GM12865 (cell line): ENCODE results near the gene PPP4R2.
A peak's percentile ranks its signal among the peaks of the same experiment; 100 is the strongest.

Experiments used
- DNase-seq: peaks from one replicate; pipeline ENCODE4 v3.0.0; 2010; ENCODE audit warnings: low read depth
- H3K4me3 ChIP-seq: 2 replicates; pipeline ENCODE4 v1.5.1; 2011; ENCODE audit warnings: mild to moderate bottlenecking, low read depth, low read length, control low read depth
- TF ChIP-seq, protein P1 (sequence below): IDR thresholded peaks from 2 replicates; pipeline ENCODE4 v1.5.1; 2011; ENCODE audit warnings: low read length, control low read depth, low read depth, inconsistent platforms; ENCODE audit not compliant: insufficient read depth; ENCODE audit errors: missing control alignments

The PPP4R2 gene

GRCh38 chr3:73045391-73045790 is 48.8 kb downstream of the PPP4R2 start:
- TF ChIP-seq, protein P1, sequence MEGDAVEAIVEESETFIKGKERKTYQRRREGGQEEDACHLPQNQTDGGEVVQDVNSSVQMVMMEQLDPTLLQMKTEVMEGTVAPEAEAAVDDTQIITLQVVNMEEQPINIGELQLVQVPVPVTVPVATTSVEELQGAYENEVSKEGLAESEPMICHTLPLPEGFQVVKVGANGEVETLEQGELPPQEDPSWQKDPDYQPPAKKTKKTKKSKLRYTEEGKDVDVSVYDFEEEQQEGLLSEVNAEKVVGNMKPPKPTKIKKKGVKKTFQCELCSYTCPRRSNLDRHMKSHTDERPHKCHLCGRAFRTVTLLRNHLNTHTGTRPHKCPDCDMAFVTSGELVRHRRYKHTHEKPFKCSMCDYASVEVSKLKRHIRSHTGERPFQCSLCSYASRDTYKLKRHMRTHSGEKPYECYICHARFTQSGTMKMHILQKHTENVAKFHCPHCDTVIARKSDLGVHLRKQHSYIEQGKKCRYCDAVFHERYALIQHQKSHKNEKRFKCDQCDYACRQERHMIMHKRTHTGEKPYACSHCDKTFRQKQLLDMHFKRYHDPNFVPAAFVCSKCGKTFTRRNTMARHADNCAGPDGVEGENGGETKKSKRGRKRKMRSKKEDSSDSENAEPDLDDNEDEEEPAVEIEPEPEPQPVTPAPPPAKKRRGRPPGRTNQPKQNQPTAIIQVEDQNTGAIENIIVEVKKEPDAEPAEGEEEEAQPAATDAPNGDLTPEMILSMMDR: no peak
- no peak for DNase-seq

GRCh38 chr3:73046195-73046594 is 49.6 kb downstream of the PPP4R2 start:
- DNase-seq: no peak
- TF ChIP-seq, protein P1: no peak

More at GRCh38 chr3:73045391-73045790, 48.8 kb downstream of the PPP4R2 start:
- H3K4me3 ChIP-seq: no peak overlapping the region

GRCh38 chr3:73049319-73049718 is 52.7 kb downstream of the PPP4R2 start:
- TF ChIP-seq, protein P1: no peak

More at GRCh38 chr3:73046195-73046594, 49.6 kb downstream of the PPP4R2 start:
- no peak overlapping the region for H3K4me3 ChIP-seq

GRCh38 chr3:73052857-73053256 is 56.2 kb downstream of the PPP4R2 start:
- DNase-seq: no peak
- H3K4me3 ChIP-seq: no peak overlapping the region
- TF ChIP-seq, protein P1: no peak

More at GRCh38 chr3:73049319-73049718, 52.7 kb downstream of the PPP4R2 start:
- H3K4me3 ChIP-seq: no peak overlapping the region
- DNase-seq: no peak

GRCh38 chr3:73055583-73055982 is 59.0 kb downstream of the PPP4R2 start:
- TF ChIP-seq, protein P1: no peak
- no peak overlapping the region for H3K4me3 ChIP-seq
- no peak for DNase-seq

GRCh38 chr3:73056014-73056844 is 59.6 kb downstream of the PPP4R2 start:
- peak; percentile 19 for DNase-seq
- no peak overlapping the region for H3K4me3 ChIP-seq
- TF ChIP-seq, protein P1: peak; percentile 28

- no peak for DNase-seq
- no peak overlapping the region for H3K4me3 ChIP-seq
- TF ChIP-seq, protein P1: no peak
These were observed 60.2 kb downstream of the PPP4R2 start for GRCh38 chr3:73056845-73057150.
